ENCODE measurements around the gene AJAP1.

The AJAP1 gene

DNA sequence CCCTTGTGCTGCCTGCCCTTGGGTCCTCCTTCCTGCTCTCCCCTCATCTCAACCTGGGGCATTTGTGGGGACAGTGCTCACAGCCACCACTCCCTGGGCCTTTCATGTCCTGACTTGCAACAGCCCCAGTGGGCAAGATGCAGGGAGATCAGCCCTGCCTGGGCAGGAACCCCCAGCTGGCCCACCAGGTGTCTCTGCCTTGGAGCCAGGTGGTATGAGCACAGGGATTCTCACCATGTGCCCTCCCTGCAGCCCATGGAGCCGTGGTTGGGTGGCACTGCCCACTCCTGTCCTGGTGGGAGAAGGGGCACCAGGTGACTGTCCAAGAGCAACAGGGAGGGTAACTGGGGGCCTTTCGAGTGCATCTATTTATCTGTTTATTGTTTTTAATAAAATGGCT lies 100.4 kb downstream of the AJAP1 start:
- H3K27ac ChIP-seq (ENCODE audit: low read length) = no peak overlapping the region
- no peaks in the 10 kb centered on the region for H3K36me3 ChIP-seq (ENCODE audit: control insufficient read depth, low read depth, low read length)
- H3K4me3 ChIP-seq (ENCODE audit: low read length) = no peak overlapping the region
- peaks cover 35% of the 10 kb centered on the region for H3K4me1 ChIP-seq (ENCODE audit: control insufficient read depth, low read depth, low read length)
- peaks cover 3% of the 10 kb centered on the region for H3K9me3 ChIP-seq (ENCODE audit: control insufficient read depth, low read depth, low read length)
- no peak overlapping the region for H3K9ac ChIP-seq (ENCODE audit: low read length)
- peaks cover 9% of the 10 kb centered on the region for H3K27me3 ChIP-seq (ENCODE audit: control insufficient read depth, insufficient read depth, low read length)

GRCh38 chr1:4755301-4755845 lies 101.0 kb downstream of the AJAP1 start:
- H3K9ac ChIP-seq (ENCODE audit: low read length) = no peak overlapping the region
- H3K27me3 ChIP-seq (ENCODE audit: control insufficient read depth, insufficient read depth, low read length) = peaks cover 9% of the 10 kb centered on the region
- H3K27ac ChIP-seq (ENCODE audit: low read length) = peak overlapping the region; percentile 30
- H3K4me3 ChIP-seq (ENCODE audit: low read length) = peak overlapping the region; percentile 10
- peaks cover 35% of the 10 kb centered on the region for H3K4me1 ChIP-seq (ENCODE audit: control insufficient read depth, low read depth, low read length)
- peaks cover 3% of the 10 kb centered on the region for H3K9me3 ChIP-seq (ENCODE audit: control insufficient read depth, low read depth, low read length)
- no peaks in the 10 kb centered on the region for H3K36me3 ChIP-seq (ENCODE audit: control insufficient read depth, low read depth, low read length)

DNA sequence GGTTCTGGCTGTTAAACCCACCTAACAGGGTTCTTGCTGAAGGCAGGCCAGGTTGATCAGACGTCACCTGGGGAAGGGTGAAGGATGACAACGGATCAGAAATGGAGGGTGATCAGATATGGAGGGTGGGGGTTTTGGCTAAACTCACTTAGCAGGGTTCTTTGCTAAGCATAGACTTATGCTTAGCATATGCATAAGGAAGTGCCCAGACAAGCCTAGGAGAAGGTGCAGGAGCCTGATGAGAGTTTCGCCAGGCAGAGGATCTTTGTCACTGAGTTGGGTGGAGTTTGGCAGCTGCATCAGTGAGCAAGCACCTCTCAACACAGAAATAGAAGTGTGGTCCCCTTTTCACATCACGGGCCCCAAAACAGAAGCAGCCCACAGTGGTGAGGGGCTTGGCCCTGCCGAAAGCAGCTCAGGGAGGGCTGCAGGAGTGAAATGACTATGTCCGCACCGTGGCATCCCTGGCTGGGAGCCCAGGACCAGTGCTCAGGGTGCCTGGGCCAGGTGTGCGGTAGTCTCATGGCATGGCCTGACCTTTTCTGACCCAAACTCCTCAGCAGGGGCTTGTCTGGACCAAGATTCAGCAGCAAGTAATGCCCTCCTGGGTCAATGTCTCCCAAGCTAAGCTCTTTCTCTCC lies 101.6 kb downstream of the AJAP1 start:
- peaks cover 3% of the 10 kb centered on the region for H3K9me3 ChIP-seq (ENCODE audit: control insufficient read depth, low read depth, low read length)
- H3K27me3 ChIP-seq (ENCODE audit: control insufficient read depth, insufficient read depth, low read length) = peaks cover 9% of the 10 kb centered on the region
- H3K4me1 ChIP-seq (ENCODE audit: control insufficient read depth, low read depth, low read length) = peaks cover 35% of the 10 kb centered on the region
- H3K4me3 ChIP-seq (ENCODE audit: low read length) = peak overlapping the region; percentile 10
- no peaks in the 10 kb centered on the region for H3K36me3 ChIP-seq (ENCODE audit: control insufficient read depth, low read depth, low read length)
- H3K27ac ChIP-seq (ENCODE audit: low read length) = peak overlapping the region; percentile 30
- H3K9ac ChIP-seq (ENCODE audit: low read length) = no peak overlapping the region

- Histone ChIP-seq H3K4me3 (ENCODE audit: low read length) (no peak overlapping the region), H3K9ac (ENCODE audit: low read length) (no peak overlapping the region)
These were observed 102.6 kb downstream of the AJAP1 start for GRCh38 chr1:4756851-4757580.

GRCh38 chr1:4759671-4760070 lies 105.3 kb downstream of the AJAP1 start:
- peaks cover 9% of the 10 kb centered on the region for H3K27me3 ChIP-seq (ENCODE audit: control insufficient read depth, insufficient read depth, low read length)
- H3K4me3 ChIP-seq (ENCODE audit: low read length) = no peak overlapping the region
- no peaks in the 10 kb centered on the region for H3K36me3 ChIP-seq (ENCODE audit: control insufficient read depth, low read depth, low read length)
- H3K9ac ChIP-seq (ENCODE audit: low read length) = no peak overlapping the region
- H3K4me1 ChIP-seq (ENCODE audit: control insufficient read depth, low read depth, low read length) = peaks cover 28% of the 10 kb centered on the region
- no peak overlapping the region for H3K27ac ChIP-seq (ENCODE audit: low read length)
- H3K9me3 ChIP-seq (ENCODE audit: control insufficient read depth, low read depth, low read length) = no peaks in the 10 kb centered on the region

More at GRCh38 chr1:4756851-4757580, 102.6 kb downstream of the AJAP1 start:
- peaks cover 3% of the 10 kb centered on the region for H3K9me3 ChIP-seq (ENCODE audit: control insufficient read depth, low read depth, low read length)
- H3K36me3 ChIP-seq (ENCODE audit: control insufficient read depth, low read depth, low read length) = no peaks in the 10 kb centered on the region
- H3K27me3 ChIP-seq (ENCODE audit: control insufficient read depth, insufficient read depth, low read length) = peaks cover 9% of the 10 kb centered on the region
- H3K4me1 ChIP-seq (ENCODE audit: control insufficient read depth, low read depth, low read length) = peaks cover 35% of the 10 kb centered on the region
- H3K27ac ChIP-seq (ENCODE audit: low read length) = no peak overlapping the region

GRCh38 chr1:4760088-4760487 lies 105.7 kb downstream of the AJAP1 start:
- no peak overlapping the region for H3K9ac ChIP-seq (ENCODE audit: low read length)
- no peak overlapping the region for H3K27ac ChIP-seq (ENCODE audit: low read length)
- H3K4me1 ChIP-seq (ENCODE audit: control insufficient read depth, low read depth, low read length) = peaks cover 24% of the 10 kb centered on the region
- peaks cover 9% of the 10 kb centered on the region for H3K27me3 ChIP-seq (ENCODE audit: control insufficient read depth, insufficient read depth, low read length)
- no peaks in the 10 kb centered on the region for H3K36me3 ChIP-seq (ENCODE audit: control insufficient read depth, low read depth, low read length)
- no peaks in the 10 kb centered on the region for H3K9me3 ChIP-seq (ENCODE audit: control insufficient read depth, low read depth, low read length)
- H3K4me3 ChIP-seq (ENCODE audit: low read length) = no peak overlapping the region

- no peak overlapping the region for H3K4me3 ChIP-seq (ENCODE audit: low read length)
- H3K4me1 ChIP-seq (ENCODE audit: control insufficient read depth, low read depth, low read length) = peaks cover 11% of the 10 kb centered on the region
- peaks cover 9% of the 10 kb centered on the region for H3K27me3 ChIP-seq (ENCODE audit: control insufficient read depth, insufficient read depth, low read length)
- no peaks in the 10 kb centered on the region for H3K36me3 ChIP-seq (ENCODE audit: control insufficient read depth, low read depth, low read length)
- H3K27ac ChIP-seq (ENCODE audit: low read length) = no peak overlapping the region
- no peak overlapping the region for H3K9ac ChIP-seq (ENCODE audit: low read length)
- no peaks in the 10 kb centered on the region for H3K9me3 ChIP-seq (ENCODE audit: control insufficient read depth, low read depth, low read length)
These were observed 106.9 kb downstream of the AJAP1 start for GRCh38 chr1:4761324-4761723.

DNA sequence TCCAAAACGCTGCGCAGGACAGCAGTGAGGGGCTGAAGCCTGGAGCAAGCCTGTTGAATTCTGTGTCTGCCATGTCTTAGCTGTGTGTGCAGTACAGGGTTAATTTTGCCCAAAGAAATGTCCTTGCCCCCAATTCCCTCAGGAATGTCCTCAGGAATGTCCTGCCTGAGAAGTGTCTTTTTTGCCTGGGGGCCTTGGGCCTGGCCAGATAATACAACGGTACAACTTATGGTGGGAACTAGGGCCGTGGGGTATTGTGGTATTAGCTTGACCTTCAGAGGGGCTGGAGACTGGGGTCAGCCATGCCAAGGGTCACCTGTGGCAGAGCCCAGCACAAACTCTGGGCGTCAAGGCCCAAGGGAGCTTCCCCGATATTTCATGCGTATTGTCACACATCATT lies 107.7 kb downstream of the AJAP1 start:
- Histone ChIP-seq H3K9me3 (ENCODE audit: control insufficient read depth, low read depth, low read length) (no peaks in the 10 kb centered on the region), H3K27me3 (ENCODE audit: control insufficient read depth, insufficient read depth, low read length) (peaks cover under 1% of the 10 kb centered on the region), H3K4me3 (ENCODE audit: low read length) (no peak overlapping the region), H3K36me3 (ENCODE audit: control insufficient read depth, low read depth, low read length) (no peaks in the 10 kb centered on the region), H3K4me1 (ENCODE audit: control insufficient read depth, low read depth, low read length) (peaks cover 3% of the 10 kb centered on the region), H3K9ac (ENCODE audit: low read length) (no peak overlapping the region), H3K27ac (ENCODE audit: low read length) (no peak overlapping the region)

DNA sequence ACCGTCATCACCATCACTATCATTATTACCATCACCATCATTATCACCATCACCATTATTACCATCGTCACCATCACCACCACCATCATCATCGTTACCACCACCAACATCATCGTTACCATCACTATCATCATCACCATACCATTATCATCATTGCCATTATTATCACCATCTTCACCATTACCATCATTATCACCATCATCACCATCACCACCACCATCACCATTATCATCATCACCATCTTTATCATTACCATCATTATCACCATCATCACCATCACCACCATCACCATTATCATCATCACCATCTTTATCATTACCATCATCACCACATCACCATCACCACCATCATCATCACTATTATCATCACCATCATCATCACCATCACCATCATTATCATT lies 112.9 kb downstream of the AJAP1 start:
- no peaks in the 10 kb centered on the region for H3K27me3 ChIP-seq (ENCODE audit: control insufficient read depth, insufficient read depth, low read length)

DNA sequence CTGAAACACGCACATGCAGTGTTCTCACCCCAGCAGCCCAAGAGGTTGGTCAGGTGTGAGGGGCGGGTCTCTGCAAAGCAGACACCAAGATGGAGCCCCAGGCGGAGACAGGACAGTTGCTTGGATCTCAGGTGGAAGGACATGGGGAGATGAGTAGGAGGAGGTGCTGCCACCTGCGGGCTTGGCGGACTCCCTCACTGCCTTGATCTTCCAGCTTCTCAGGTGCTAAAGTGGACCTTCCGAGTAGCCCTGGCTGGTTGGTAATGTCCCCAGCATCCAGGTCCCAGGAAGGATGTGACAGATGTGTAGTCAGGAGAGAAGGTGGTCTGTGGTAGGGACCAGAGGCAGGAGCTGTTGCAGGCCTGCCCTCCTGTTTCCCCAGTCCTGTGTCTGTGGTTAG lies 114.1 kb downstream of the AJAP1 start:
- Histone ChIP-seq H3K9ac (ENCODE audit: low read length) (no peak overlapping the region), H3K9me3 (ENCODE audit: control insufficient read depth, low read depth, low read length) (no peaks in the 10 kb centered on the region), H3K36me3 (ENCODE audit: control insufficient read depth, low read depth, low read length) (no peaks in the 10 kb centered on the region), H3K27me3 (ENCODE audit: control insufficient read depth, insufficient read depth, low read length) (no peaks in the 10 kb centered on the region), H3K27ac (ENCODE audit: low read length) (no peak overlapping the region), H3K4me1 (ENCODE audit: control insufficient read depth, low read depth, low read length) (no peaks in the 10 kb centered on the region), H3K4me3 (ENCODE audit: low read length) (no peak overlapping the region)

More for the DNA sequence above, 112.9 kb downstream of the AJAP1 start:
- Histone ChIP-seq H3K27ac (ENCODE audit: low read length) (no peak overlapping the region), H3K4me1 (ENCODE audit: control insufficient read depth, low read depth, low read length) (no peaks in the 10 kb centered on the region), H3K9ac (ENCODE audit: low read length) (no peak overlapping the region), H3K4me3 (ENCODE audit: low read length) (no peak overlapping the region), H3K36me3 (ENCODE audit: control insufficient read depth, low read depth, low read length) (no peaks in the 10 kb centered on the region), H3K9me3 (ENCODE audit: control insufficient read depth, low read depth, low read length) (no peaks in the 10 kb centered on the region)

DNA sequence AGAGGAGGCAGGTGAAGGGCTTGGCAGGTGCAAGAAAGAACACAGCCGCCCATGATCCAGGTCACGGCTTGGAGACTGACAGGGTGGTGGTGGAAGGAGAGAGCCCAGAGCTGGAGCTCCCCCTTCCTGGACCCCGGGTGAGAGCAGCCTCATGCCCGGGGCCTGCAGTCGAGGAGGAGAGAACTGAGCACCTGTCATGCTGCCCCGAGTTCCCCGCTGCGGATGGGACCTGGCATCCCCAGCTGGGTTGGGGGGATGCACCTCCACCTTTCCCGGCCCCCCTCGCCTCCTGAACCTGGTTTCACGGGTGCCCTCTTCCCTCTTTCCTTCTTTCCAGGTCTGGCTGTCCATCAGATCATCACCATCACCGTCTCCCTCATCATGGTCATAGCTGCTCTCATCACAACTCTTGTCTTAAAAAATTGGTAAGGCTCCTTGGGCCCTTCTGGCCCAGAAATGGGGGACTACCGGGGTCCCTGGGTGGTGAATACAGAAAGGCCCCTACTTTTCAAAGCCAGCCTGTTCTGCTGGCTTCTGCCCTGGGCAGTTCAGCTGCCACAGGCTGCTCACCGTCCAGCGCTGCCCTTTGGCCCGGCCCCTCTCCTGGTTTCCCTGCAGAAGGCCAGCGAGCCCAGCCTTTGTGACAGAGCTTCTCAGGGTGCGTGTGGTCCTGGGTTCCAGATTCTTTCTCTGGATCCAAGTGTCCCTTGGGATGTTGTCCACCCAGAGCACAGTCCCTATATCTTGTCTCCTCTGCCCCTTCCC lies 115.3 kb downstream of the AJAP1 start:
- Histone ChIP-seq H3K9me3 (ENCODE audit: control insufficient read depth, low read depth, low read length) (no peaks in the 10 kb centered on the region), H3K9ac (ENCODE audit: low read length) (no peak overlapping the region), H3K27ac (ENCODE audit: low read length) (no peak overlapping the region), H3K27me3 (ENCODE audit: control insufficient read depth, insufficient read depth, low read length) (no peaks in the 10 kb centered on the region), H3K4me3 (ENCODE audit: low read length) (no peak overlapping the region), H3K36me3 (ENCODE audit: control insufficient read depth, low read depth, low read length) (no peaks in the 10 kb centered on the region), H3K4me1 (ENCODE audit: control insufficient read depth, low read depth, low read length) (no peaks in the 10 kb centered on the region)

Measured in iPS-18a (cell line).